Measurements from ENCODE around the gene SLC25A21.

DNA sequence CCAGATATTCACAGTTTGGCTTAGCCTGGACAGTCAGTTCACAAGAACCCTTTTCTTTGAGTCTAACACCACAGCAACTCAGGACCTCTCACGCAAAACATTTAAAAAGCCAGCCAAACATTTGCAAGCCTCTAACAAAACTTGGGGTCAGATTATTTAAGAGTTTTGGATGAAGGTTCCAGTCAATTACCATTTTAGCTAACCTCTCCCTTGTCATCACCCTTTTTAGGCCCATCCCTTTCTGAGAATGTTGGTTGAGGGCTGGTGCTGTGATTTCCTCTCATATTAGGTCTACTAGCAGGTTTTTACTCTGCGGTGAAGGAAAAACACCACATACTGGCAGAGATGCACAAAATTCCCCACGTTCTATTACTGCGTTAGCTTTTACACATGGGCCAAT is 490.1 kb downstream of the SLC25A21 start:
- no peak for TF ChIP-seq CTCF (IDR thresholded peaks at IDR 0.05)
- no peak for TF ChIP-seq POLR2A (IDR thresholded peaks at IDR 0.05)

Measured in ovary (tissue), 3 donors.